Activated effector memory CD4-positive, alpha-beta T cell treated with Interleukin-2 at 50 U/mL for 16 hours (primary cell): Measurements from ENCODE around the gene TAX1BP3.
A peak's percentile ranks its signal among the peaks of the same experiment; 100 is the strongest.

Experiments used
- DNase-seq: peaks from one replicate; pipeline ENCODE4 v3.0.0-alpha.2; 2020

TAX1BP3 gene

DNA sequence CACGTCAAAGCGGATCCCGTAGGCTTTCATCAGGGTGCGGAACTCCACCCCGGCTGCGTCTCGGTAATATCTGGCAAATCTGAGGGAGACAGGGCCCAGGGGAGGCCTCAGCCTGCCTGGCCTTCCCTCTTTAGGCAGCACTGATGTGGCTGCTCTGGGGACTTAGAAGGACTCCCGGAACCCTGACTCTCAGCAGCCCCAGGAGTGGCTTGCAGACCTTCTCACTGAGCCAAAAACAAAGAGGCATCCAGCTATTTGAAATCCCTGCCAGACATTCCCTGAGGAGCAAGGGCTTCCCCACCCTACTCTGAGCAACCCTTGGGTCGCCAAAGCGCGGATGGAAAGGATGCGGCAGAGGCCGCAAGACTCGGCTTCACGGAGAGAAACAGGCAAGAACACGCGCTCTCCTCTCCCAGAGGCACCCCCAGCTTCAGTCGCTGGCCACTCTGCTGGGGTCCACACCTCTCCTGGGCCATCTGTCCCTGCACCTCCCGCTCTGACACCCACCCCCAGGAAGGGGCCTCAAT, 19.7 kb upstream of the TAX1BP3 start:
- no peak for DNase-seq

DNA sequence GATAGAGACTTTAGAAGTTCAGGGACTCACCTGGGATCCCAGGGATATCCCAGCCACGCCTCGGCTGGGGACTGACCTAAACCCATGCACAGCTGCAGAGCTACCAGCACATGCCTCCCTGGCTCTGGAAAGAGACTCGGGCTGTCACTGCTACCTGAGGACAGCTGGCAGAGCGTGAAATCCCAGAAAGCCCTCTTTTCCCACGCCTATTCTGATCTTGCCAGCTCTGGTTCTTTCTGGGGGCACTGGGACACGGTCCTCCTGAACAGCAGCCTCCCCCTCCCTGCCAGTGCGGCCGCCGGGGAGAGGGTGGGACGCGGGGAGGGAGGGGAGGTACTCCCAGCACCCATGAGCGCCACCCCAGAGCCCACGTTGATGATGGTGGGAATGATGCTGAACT, 16.8 kb upstream of the TAX1BP3 start:
- DNase-seq = no peak

DNA sequence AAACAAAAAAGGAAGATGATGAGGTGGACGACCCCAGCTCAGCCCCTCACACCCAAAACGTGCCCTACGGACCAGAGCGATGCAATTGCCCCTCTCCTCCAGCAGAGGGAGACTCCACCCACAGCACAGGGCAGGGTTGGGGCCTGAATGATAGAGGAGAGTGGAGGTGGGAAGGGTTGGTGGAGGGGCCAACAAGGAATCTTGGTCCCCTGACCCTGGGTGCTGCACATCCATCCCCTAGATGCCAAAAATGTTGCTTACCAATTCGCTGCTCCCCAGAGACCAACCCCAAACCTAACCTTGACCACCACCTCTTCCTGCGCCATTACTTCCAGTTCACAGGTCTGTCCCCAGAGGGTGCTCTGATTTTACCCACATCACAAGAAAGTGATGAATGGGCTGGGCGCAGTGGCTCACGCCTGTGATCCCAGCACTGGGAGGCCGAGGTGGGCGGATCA, 14.7 kb upstream of the TAX1BP3 start:
- DNase-seq = peak; percentile 41

DNA sequence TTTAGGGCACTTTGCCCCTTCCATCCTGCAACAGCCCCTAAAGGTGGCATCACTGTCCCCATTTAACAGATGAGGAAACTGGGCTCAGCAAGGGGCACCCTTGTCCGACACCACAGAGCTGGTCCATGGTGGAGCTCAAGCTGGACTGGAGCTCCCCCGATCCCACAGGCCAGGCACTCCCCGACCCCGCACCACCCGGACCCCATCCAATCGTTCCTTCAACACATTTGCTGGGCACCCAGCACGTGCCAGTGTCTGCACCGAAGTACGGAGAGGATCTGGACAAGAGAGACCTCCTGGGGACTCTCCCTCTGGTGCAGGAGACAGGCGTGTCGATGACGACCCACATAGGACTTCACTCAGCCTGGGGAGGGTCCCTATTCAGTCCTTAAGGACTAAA, 13.7 kb upstream of the TAX1BP3 start:
- DNase-seq = no peak

DNA sequence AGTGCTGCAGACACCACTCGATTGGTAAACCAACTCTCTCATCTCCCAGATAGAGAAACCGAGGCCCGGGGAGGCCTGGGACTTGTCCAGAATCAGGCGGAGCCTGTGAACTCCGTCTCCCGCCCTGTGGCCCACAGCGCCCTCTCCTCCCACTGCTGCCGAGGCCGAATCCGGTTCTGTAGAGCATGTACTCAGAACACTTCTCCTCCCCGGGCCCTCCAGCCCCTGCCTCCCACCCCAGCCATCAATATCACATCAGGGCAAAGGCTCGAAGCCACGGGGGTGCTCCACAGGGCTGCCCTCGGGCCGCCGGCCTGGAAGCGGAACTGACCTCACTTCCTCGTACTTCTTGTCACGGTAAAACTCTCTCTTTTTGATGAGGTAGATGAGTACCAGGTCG, 13.2 kb upstream of the TAX1BP3 start:
- DNase-seq = no peak

DNA sequence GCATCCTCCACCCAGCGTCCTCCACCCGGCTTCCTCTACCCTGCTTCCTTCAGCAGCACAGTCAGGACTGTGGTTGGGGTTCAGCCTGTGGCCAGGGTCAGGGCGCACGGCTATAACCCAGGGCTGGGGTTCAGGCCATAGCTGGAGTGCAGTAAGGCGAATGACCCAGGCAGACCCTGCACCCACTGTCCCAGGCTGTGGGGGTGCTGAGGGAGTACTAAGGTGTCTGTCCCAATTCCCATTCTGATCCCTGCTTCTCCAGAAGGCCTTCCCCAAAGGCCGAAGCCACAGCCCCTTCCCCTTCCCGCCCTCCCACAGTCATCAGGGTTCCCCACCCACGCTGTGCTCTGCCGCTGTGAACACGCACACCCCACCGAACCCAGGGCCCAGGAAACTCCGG, 12.7 kb upstream of the TAX1BP3 start:
- DNase-seq = no peak

DNA sequence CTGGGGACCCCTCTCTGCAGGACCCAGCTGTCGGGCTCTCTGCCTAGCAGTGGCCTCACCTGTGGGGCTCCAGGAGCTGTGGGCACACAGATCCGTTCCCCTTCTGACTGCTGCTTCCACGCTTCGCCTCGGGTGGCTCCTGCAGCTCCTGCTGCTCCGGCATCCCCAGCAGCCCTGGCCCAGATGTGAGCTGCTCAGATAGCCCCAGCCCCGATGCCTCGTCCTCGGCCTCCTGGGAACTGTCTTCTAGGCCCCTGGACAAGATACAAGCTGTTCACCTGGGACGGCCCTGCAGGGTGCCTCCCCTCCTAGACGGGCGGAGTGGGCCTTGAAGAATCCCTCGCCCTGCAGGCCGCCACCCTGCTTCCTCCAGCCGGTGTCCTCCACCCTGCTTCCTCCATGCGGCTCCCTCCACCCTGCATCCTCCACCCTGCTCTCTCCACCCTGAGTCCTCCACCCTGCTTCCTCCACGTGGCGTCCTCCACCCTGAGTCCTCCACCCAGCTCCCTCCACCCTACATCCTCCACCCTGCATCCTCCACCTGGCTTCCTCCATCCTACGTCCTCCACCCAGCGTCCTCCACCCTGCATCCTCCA, 11.3 kb upstream of the TAX1BP3 start:
- no peak for DNase-seq

DNA sequence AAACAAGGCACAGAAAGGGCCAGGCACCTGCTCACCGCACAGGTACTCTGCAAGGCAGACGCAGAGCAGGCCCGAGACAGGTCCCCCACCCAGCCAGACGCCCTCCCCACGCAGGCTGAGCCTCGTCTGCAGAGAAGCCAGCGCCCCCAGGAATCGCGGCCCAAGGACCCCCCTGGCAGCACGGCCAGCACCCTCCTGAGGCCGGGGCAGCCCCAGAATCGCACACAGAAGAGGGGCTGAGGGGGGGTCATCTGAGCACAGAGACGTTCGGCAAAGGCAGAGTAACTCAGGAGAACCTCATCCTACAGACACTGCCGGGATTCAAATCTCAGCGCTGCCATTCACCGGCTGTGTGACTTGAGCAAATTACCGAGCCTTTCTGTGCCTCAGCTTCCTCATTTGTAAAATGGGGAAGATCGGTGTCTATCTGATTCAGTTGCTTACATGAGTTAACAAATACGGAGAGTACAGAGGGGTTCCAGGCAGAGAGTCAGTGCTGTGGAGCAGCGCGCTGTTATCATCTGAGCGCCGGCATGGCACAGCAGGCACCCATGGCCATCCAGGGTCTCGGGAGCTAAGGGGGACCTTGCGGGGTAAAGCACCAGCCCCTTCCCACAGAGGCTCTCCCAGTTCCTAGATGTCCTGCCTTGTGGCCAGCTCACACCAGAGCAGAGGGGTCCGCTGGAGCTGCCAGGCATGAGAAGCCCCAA, 10.6 kb upstream of the TAX1BP3 start:
- no peak for DNase-seq

DNA sequence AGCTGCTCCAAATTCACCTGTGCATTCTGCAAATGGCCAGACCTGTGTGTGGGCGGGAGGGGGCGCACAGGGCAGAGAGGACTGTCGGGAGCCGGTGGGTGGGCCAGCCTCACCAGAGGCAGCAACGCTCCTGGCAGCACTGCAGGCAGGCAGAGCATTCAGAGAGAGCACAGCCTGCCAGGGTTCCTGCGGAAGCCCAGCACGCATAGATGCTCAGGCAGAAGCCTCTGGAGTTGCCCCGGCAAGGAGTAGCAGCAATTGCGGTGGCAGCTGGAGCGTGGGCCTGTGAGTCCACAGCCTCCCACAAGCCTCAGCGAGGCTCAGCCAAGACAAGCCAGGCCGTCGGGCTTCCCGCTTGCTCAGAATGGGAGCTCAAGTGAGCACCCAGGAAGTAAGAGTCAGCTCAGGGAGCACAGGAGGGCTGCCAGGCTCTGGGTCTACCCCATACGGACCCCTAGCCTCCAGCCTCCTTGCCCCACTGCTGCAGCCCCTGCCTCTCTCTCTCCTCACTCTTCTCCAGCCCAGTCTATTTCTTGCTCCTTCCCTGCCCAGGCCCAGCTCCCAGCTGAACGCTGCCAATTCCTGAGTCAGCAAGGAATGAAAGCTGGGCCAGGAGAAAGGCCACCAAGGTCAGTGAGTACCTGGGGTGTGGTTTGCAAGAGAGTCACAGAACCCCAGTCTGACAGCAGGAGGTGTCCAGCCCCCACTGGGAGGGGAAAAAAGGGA, 9.9 kb upstream of the TAX1BP3 start:
- no peak for DNase-seq

DNA sequence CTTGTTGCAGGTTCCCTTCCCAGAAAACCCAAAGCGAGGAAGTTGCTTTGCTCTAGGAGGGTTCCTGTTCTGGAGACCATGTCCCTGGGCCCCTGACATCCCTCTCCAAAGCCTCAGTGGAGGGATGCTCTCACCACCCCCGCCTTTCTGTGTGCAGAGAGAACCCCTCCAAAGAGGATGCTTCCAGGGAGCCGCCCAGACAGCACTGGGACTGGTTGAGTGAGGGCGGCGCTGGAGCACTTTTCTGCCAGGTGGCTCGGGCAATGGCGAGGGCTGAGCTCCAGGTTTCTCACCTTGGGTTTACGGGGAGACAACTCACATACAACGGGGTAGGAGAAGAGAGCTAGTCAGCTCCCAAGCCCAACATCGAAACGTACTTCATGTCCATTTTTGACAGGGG, 7.5 kb upstream of the TAX1BP3 start:
- no peak for DNase-seq

DNA sequence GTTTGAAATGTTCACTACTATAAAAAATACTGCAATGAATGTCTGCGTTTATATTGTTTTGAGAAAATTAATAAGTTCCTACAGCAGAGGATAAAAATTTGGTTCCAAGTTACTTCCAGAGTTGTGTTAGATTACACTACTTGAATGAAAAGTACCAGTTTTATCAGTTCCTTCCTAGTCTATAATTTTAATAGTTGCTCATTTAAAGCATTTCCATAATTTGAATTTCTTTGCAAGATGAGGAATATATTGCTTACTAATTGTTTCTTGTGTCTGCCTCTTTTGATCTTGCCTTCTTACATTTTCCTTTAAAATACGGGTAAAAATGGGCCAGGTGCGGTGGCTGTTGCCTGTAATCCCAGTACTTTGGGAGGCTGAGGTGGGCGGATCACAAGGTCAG, 4.2 kb upstream of the TAX1BP3 start:
- DNase-seq = no peak

DNA sequence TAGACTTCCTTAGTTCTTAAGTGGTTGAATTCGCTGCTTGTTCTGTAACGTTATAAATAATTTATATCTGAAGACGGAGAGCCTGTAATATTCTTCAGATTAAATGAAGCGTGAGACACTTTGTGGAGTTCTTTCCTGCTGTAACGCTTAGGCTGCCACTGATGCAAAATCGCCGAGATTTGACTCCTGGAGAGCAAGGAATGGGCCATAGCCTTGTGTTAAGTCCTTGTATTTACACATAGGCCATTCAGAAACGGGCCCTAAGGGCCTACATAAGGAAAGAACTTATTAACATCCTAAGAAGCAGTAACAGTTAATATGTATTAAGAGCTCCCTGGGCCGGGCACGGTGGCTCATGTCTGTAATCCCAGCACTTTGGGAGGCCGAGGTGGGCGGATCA, 1.2 kb upstream of the TAX1BP3 start:
- DNase-seq = no peak

DNA sequence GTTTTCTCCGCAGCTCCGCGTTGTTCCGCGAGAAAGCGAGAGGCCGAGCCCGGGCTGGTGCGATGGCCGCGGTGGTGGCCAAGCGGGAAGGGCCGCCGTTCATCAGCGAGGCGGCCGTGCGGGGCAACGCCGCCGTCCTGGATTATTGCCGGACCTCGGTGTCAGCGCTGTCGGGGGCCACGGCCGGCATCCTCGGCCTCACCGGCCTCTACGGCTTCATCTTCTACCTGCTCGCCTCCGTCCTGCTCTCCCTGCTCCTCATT, 638 bp upstream of the TAX1BP3 start:
- no peak for DNase-seq

DNA sequence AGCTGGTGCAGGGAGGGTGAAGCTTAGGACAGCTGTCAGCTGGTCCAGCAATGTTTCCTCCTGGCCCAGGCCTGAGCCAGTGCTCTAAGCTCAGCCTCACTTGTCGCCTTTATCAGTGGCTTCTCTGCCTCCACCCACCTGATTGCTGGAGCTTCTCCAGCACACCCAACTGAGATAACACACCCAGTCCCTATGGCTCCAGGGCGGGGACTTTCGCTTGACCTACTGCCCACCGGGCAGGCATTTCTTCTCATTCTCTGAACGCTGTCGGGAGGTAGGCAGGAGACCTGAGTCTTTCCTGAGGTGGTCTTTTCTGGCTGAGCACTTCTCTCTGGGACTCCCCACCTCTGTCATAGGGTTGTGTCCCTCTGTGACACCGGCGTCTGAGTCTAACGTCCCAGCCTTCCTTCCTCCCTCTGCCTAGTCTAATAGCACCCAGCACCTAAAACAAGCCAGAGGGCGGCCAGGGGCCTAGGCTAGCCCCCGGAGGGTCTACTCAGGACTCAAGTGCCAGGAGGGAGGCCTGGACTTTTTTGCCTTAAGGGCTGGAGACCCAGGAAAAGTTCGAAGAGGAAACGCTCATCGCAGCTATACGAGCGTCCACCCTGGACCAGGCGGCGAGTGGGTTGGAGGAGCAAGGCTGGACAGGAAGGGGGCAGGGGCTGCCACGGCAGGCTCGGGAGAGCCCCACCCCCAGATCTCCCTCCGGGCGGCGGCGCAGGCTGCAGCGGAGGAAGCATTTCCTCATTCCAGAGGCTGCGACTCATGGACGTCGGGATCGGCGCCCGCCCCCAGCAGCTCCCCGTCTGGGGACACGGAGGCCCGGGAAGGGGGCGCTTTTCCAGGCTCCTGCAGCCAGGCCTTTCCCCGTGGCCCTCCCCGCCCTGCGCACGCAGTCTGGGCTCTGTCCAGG, 756 bp downstream of the TAX1BP3 start:
- DNase-seq = no peak

DNA sequence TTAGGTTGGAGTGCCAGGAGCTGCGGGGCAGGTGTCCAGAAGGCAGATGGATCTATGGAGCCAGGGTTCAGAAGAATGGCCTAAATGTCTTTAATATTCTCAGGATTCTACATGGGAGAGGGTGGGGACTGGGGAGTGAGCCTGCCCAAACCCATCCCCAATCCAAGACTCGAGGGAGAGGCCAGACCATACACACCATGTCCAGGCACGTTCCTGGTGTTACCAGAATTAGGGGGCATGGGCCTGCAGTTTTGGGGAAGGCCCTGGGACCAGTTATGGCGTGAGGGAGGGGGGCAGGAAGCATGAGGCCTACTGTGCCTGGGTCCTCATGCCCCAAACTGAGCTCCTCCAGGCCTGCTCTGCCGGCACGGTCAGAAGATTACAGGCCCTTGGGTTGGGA, 1.9 kb downstream of the TAX1BP3 start:
- DNase-seq = no peak

DNA sequence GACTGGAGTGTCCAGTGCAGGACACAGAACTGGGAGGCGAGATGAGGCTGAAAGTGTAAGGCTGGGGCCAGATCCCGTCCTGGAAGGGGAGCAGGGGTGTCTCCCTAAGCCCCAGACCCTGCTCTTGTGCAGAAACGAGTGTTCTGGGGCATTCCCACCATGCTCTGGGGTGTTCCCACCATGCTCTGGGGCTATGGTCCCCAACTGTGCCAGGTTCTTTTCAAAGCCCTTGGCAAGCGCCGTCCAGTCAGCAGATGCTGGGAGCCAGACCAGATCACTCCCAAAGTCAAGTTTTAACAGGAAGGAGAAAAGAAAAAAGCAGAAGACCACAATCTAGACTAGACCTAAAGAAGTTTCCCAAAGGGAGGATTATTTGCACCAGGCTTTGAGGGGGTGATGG, 2.5 kb downstream of the TAX1BP3 start:
- DNase-seq = no peak

DNA sequence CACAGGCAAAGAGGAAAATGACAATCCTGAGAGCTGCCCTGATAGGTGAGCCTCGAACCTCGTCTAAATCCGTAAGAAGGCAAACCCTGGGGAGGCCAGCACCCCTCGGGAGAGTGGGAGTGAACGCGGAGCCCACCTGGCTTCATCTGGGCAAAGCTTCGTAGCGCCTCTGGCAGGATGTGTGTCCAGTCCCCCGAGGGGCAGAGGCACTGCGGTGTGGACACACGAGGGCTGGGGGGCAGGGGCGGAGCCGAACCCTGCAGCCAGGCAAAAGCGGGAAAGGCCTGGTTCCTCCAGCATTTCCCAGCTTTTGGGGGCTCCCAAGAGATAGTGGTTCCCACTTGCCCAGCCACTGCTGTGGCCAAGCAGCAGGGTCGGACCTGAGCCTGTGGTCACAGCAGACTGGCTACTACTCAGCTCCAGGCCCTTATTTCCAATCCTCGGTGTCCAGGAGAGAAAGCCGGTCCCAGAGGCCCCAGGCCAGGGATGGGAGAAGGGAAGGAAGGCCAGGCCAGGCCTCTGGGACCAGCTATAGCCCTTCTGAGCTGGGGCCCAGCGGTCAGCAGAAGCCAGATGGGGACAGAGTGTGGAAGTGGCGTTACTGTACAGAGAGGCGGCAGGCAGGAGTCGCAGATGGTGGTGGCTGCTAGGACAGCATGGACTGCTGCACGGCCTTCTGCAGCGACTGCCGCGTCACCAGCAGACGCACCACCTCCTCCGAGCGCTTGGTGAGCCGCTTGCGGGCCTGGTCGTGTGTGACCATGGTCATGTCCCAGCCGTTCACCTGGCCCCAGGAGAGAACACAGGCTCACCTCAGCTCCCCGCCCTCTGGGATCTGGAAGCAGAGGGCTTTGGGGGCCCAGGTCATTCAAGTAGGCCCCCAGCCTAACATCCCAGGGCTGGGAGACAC, 5.0 kb downstream of the TAX1BP3 start:
- no peak for DNase-seq

DNA sequence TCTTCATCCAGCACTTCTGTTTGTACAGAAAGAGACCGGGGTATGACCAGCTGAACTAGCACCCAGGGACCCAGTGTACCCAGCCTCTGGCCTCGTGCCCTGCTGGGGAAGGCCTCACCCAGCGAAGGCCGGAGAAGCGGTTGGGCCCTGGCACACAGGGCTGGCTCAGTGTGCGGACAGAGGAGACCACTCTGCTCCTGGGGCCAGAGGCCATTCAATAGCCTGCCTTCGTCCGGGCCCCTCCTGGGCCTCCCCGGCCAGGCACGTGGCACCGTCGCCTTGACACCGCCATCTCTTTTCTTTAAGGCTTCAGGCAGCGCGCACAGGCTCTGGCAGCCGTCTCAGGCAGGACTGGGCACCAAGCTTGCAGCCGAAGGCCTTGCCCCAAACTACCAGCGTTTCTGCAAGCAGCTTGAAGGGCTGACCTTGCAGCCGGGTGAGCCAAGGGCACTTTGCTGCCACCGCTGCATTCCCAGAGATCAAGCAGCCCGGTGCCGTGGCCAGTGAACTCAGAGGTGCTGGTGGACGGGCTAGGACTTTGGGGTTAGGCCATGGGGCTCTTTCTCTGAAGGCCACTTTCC, 8.0 kb downstream of the TAX1BP3 start:
- no peak for DNase-seq

DNA sequence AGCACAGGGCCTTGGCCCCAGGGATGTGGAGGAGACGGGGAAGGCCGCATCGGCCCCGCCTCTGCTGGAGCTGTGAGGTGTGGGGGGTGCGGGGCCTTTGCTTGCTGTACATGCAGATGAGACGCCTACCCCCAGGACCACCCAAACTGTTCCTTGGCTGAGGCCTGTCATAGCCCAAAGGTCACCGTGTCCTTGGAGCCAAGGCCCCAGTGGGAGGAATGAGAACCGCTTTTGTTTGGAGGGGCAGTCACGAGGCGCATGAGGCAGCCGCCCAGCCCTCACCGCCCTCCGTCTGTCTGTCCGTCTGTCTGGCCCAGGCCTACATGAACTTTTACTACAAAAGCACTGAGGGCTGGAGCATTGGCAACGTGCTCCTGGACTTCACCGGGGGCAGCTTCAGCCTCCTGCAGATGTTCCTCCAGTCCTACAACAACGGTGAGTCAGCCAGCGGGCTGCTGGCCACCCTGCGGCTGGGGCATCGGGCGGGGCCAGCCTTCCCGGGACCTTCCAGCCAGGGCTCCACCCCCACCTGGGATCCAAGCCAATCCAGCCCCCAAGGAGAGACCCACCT, 8.8 kb downstream of the TAX1BP3 start:
- no peak for DNase-seq

DNA sequence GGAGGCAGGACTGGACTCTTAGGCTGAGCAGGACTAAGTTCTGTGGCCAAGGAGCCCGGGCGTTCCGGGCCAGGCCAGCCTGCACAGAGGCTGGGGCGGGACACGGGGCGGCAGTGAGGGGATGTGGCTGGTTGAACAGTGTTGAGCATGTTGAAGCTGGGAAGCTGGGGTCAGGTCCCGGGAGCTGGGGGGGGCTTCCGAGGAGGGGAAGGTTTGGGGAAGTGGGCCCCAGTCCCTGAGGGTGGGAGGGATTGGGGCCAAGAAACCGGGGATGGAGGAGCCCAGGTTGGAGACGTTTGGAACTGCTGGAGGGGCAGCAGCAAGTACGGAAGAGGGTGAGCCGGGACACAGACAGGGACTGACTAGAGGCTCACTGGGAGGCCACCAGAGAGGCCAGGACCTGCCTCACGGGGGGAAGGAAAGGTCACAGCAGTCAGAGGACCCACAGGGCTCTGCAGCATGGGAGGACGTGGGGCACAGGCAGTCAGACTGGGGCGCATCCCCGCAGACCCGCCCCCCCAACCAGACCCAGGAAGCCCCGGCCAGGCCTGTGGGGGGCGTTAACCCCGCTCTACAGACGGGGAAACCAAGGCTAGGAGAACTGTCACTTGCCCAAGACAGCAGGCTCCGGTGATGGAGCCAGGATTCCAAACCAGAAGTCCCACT, 9.5 kb downstream of the TAX1BP3 start:
- DNase-seq = no peak
